GM12878 (cell line): ENCODE results near the gene ASCL4. TPM values are rescaled to one million over a fixed set of nuclear protein-coding genes. Genes with fewer than 3 reads are reported as not detected.
A peak's percentile ranks its signal among the peaks of the same experiment; 100 is the strongest.

Experiments used
- ATAC-seq: fragments of 200-7000 bp; cut with Tn5 transposase; 3 replicates; pipeline ENCODE4 v1.9.1; 2020; ENCODE audit warnings: mild to moderate bottlenecking, moderate library complexity
- BruUV-seq: library from RNA; stranded (reverse); fragments of 400-500 nt; replicated peaks from 2 replicates; lab custom pipeline; 2021; lab: Mats Ljungman, UMichigan
- CTCF ChIA-PET: fragments of 300-600 bp; sonication (Branson Sonifier 250); formaldehyde crosslinking; extraction: SDS; loops from one replicate; lab custom pipeline; 2021; ENCODE audit warnings: inconsistent platforms; lab: Yijun Ruan, JAX
- POLR2A ChIA-PET: fragments of 350-600 bp; formaldehyde crosslinking; extraction: SDS; loops from one replicate; lab custom pipeline; 2021; ENCODE audit warnings: inconsistent platforms; lab: Charles Lee
- RAD21 ChIA-PET: fragments of 300-600 bp; sonication (Branson Sonifier 250); formaldehyde crosslinking; loops from one replicate; lab custom pipeline; 2023; ENCODE audit warnings: antibody characterized with exemption; ENCODE audit not compliant: unreplicated experiment; lab: Charles Lee
- SMC1A ChIA-PET: fragments of 300-600 bp; sonication (Branson Sonifier 250); formaldehyde crosslinking; loops from one replicate; lab custom pipeline; 2023; ENCODE audit not compliant: unreplicated experiment, uncharacterized antibody; lab: Charles Lee
- DNase-seq: peaks from one replicate; pipeline ENCODE4 v3.0.0-alpha.2; 2011; ENCODE audit warnings: low read depth, low spot score
- FAIRE-seq: peaks from 3 replicates; lab custom pipeline; 2011; peaks lifted over from hg19 to GRCh38; lab: Jason Lieb, UNC
- H2AFZ ChIP-seq: 2 replicates; pipeline ENCODE4 v1.6.0; 2011; ENCODE audit warnings: low read depth, low read length, control low read depth; ENCODE audit not compliant: control insufficient read depth
- H3K27ac ChIP-seq: 2 replicates; pipeline ENCODE4 v1.5.1; 2011; ENCODE audit warnings: control low read depth; ENCODE audit not compliant: control insufficient read depth, insufficient read depth
- H3K27me3 ChIP-seq, 2 experiments: replicated peaks in 1 of 2; 2 replicates each; pipeline versions ENCODE4 v1.6.0 to v1.6.1; 2011; ENCODE audit warnings: low read length in 1 of 2; ENCODE audit not compliant: control insufficient read depth in 2 of 2, insufficient read depth in 2 of 2
- H3K36me3 ChIP-seq, 2 experiments: 2 replicates each; pipeline ENCODE4 v1.5.1; 2011; ENCODE audit warnings: low read length in 1 of 2; ENCODE audit not compliant: control insufficient read depth in 2 of 2, insufficient read depth in 2 of 2
- H3K4me1 ChIP-seq: 2 replicates; pipeline ENCODE4 v1.6.1; 2011; ENCODE audit warnings: mild to moderate bottlenecking, low read length, moderate library complexity, mixed read lengths; ENCODE audit not compliant: control insufficient read depth, insufficient read depth
- H3K4me2 ChIP-seq: 2 replicates; pipeline ENCODE4 v1.6.0; 2011; ENCODE audit warnings: control low read depth; ENCODE audit not compliant: control insufficient read depth, insufficient read depth
- H3K4me3 ChIP-seq: fragments of 200-600 bp; sonication (generic); 2 replicates; pipeline ENCODE4 v1.5.1; 2016
- H3K79me2 ChIP-seq: 2 replicates; pipeline ENCODE4 v1.6.0; 2011; ENCODE audit warnings: low read length; ENCODE audit not compliant: control insufficient read depth, insufficient read depth
- H3K9ac ChIP-seq: 2 replicates; pipeline ENCODE4 v1.8.0; 2011; ENCODE audit warnings: low read length, control low read depth, mixed read lengths; ENCODE audit not compliant: control insufficient read depth, insufficient read depth
- H3K9me3 ChIP-seq: replicated peaks from 3 replicates; pipeline ENCODE4 v1.5.1; 2011; ENCODE audit warnings: mild to moderate bottlenecking, low read length; ENCODE audit not compliant: control insufficient read depth, insufficient read depth
- H4K20me1 ChIP-seq: 2 replicates; pipeline ENCODE4 v1.6.0; 2011; ENCODE audit not compliant: control insufficient read depth, insufficient read depth
- ATF2 ChIP-seq: IDR thresholded peaks from 2 replicates; pipeline ENCODE4 v1.6.1; 2012; ENCODE audit warnings: low read length, inconsistent platforms
- BHLHE40 ChIP-seq, 2 experiments: fragments of 450-650 bp in 1 of 2; IDR thresholded peaks; 2 replicates each; pipeline ENCODE4 v1.6.1; 2011 to 2017; ENCODE audit warnings: low read depth in 2 of 2, borderline replicate concordance in 1 of 2, improper control_type of control experiment in 1 of 2, low read length in 1 of 2, mild to moderate bottlenecking in 1 of 2
- ELK1 ChIP-seq: IDR thresholded peaks from 2 replicates; pipeline ENCODE4 v1.6.1; 2012; ENCODE audit warnings: low read depth, low read length, improper control_type of control experiment
- EZH2 ChIP-seq: IDR thresholded peaks from 2 replicates; pipeline ENCODE4 v1.6.1; 2012; ENCODE audit warnings: low read depth, mild to moderate bottlenecking, control low read depth, inconsistent platforms, low read length, borderline replicate concordance; ENCODE audit not compliant: control insufficient read depth
- GATAD2B ChIP-seq: fragments of 450-650 bp; conservative IDR thresholded peaks from 2 replicates; pipeline ENCODE4 v1.6.1; 2017; ENCODE audit warnings: low read depth, mild to moderate bottlenecking, moderate library complexity
- MYC ChIP-seq: IDR thresholded peaks from 2 replicates; pipeline ENCODE4 v1.6.1; 2011; ENCODE audit warnings: mild to moderate bottlenecking, low read length, moderate library complexity, inconsistent platforms; ENCODE audit not compliant: insufficient read depth, insufficient replicate concordance, insufficient read length, severe bottlenecking
- WGBS: methylation state at CpG from one replicate; pipeline ENCODE4 v1.1.6; 2016; ENCODE audit warnings: low lambda C conversion rate; ENCODE audit not compliant: insufficient replicate concordance, insufficient coverage; ENCODE audit errors: missing lambda C conversion rate; 5-methylcytosine and 5-hydroxymethylcytosine counted together
- in situ Hi-C: fragments of 300-500 bp; cut with MboI; formaldehyde crosslinking; loops from 9 replicates; pipeline ENCODE4 v1.14.3; 2018; ENCODE audit warnings: mixed read lengths
- intact Hi-C: fragments of 100-400 bp; cut with micrococcal nuclease; formaldehyde crosslinking; loops from one replicate; pipeline ENCODE4 v1.14.2; 2022; ENCODE audit not compliant: unreplicated experiment
- polyA plus RNA-seq, 11 experiments: library from polyadenylated mRNA; depleted of rRNA in 4 of 11; unstranded in 6 of 11; stranded (reverse) in 5 of 11; fragments of >200 nt; fragmentation: Nextera tagmentation in 4 of 11; fragmentation: Illumina TruSeq in 1 of 11; extraction: Ambion mirVana in 4 of 11; extraction: Trizol in 1 of 11; gene quantifications; 1 replicate in 1 of 11; 2 replicates in 10 of 11; pipeline versions ENCODE4 v1.2.1 to v1.2.3, GENCODE V29; 2011 to 2016; ENCODE audit warnings: inconsistent platforms in 2 of 11, missing spikeins in 2 of 11, low read depth in 1 of 11
- total RNA-seq, 4 experiments: library from RNA; depleted of rRNA in 3 of 4; stranded (reverse); fragments of >200 nt in 3 of 4; fragmentation: Illumina TruSeq in 1 of 4; extraction: Trizol in 1 of 4; gene quantifications; 2 replicates each; pipeline versions ENCODE4 v1.2.1 to v1.2.3, GENCODE V29; 2013 to 2021

The ASCL4 gene
- total and polyA plus RNA-seq, 10 of the 15 experiments (the other 5 are each of a cell fraction or from before 2014, with no cell fraction given), result not detected

- TF ChIP-seq EZH2 (no peak), ATF2 (no peak), MYC (no peak), GATAD2B (no peak)
Measured at GRCh38 chr12:107749083-107749482, 25.4 kb upstream of the ASCL4 start (continued).

DNA sequence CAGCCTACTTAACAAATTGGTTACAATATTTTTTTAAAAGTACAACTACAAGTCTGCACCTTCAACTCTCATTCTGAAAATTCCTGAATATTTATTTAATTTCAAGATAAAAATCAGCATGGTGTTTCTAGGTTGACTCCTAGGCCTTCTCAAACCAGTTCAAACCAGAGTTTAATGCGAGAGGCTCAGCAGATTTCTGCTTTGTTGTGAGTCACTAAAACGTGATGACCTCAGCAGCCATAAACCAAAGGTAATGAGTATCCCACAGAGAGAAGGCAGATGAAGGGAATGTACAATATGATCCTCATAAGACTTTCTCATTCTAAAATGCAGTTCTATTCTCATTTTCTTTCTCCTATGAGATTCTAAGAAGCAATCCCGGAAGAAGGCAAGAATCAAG lies 15.1 kb upstream of the ASCL4 start:
- ATAC-seq, result peak; percentile 19; the same call in 2 of the 3 replicates
- ChIA-PET CTCF (interaction anchor here (1.0 to 4.8 kb wide), 8 partner anchors 10 to 153 kb away, joined by 3 to 58 read pairs (median 6); no protein-coding TSS in a partner anchor), RAD21 (interaction anchor here (1.1 to 2.5 kb wide), 5 partner anchors 23 to 127 kb away, joined by 3 to 23 read pairs (median 7); no protein-coding TSS in a partner anchor), POLR2A (interaction anchor here (0.7 to 1.4 kb wide), 4 partner anchors 10 to 144 kb away, joined by 3 to 6 read pairs (median 4); no protein-coding TSS in a partner anchor), SMC1A (interaction anchor here (0.8 to 4.2 kb wide), 14 partner anchors 10 to 152 kb away, joined by 3 to 20 read pairs (median 5); no protein-coding TSS in a partner anchor)
- peaks cover 2 to 10% of the 10 kb centered on the region in 2 experiments for H3K36me3 ChIP-seq
- H3K79me2 ChIP-seq, result peaks cover 26% of the 10 kb centered on the region
- H2AFZ ChIP-seq, result no peak overlapping the region
- H3K4me1 ChIP-seq, result peaks cover 3% of the 10 kb centered on the region; the same call in 1 of the 2 replicates
- no TSS peak for BruUV-seq
- intact Hi-C loops (no loop called here), in situ Hi-C loops (loop anchor here (5.0 kb wide), 2 partner anchors 72 to 128 kb away; partner anchors contain the start of gene PWP1)
- WGBS, result 10% methylated on average over 3 of the region's 3 CpGs
- H3K4me2 ChIP-seq, result peak overlapping the region; percentile 83
- H3K9ac ChIP-seq, result peak overlapping the region; percentile 73
- DNase-seq, result no peak
- FAIRE-seq, result peak; percentile 31
- H4K20me1 ChIP-seq, result no peaks in the 10 kb centered on the region
- H3K9me3 ChIP-seq, result no peaks in the 10 kb centered on the region
- H3K4me3 ChIP-seq, result peak overlapping the region; percentile 78
- no peaks in the 10 kb centered on the region for H3K27me3 ChIP-seq
- TF ChIP-seq BHLHE40 (IDR thresholded peaks at IDR 0.05; ENCODE audit: borderline replicate concordance in 1 of 2, low read depth in 2 of 2, low read length in 1 of 2), result peak in 1 of 2 experiments; percentile 37; a peak in 1 of 4 replicates
- no peak for TF ChIP-seq ELK1
- H3K27ac ChIP-seq, result peak overlapping the region; percentile 37; the same call in 1 of the 2 replicates
